Lung (tissue), 12 donors: ENCODE data around the gene SMAD6. TPM values are rescaled to one million over a fixed set of nuclear protein-coding genes. Genes with fewer than 3 reads are reported as not detected.

Source experiments
- ATAC-seq: fragments of 200-7000 bp; cut with Tn5 transposase; one replicate; pipeline ENCODE4 v1.9.1; 2020; ENCODE audit warnings: moderate number of reproducible peaks; ENCODE audit not compliant: insufficient read depth, low FRiP score
- DNase-seq, 3 donors: peaks; one replicate each; pipeline ENCODE4 v3.0.0-alpha.2; 2013 to 2017
- H3K27ac ChIP-seq, 2 donors: one replicate each; pipeline ENCODE4 v1.5.1; 2013; ENCODE audit warnings: mild to moderate bottlenecking in 2 of 2, moderate library complexity in 2 of 2, control low read depth in 1 of 2, inconsistent platforms in 1 of 2, low read depth in 1 of 2, low read length in 1 of 2
- H3K27me3 ChIP-seq, 3 donors: one replicate each; pipeline ENCODE4 v1.5.1; 2013; ENCODE audit warnings: low read length in 2 of 3; ENCODE audit not compliant: control insufficient read depth in 3 of 3, insufficient read depth in 3 of 3
- H3K36me3 ChIP-seq, 4 donors: one replicate each; pipeline ENCODE4 v1.5.1; 2013; ENCODE audit warnings: low read length in 4 of 4, mild to moderate bottlenecking in 1 of 4, moderate library complexity in 1 of 4; ENCODE audit not compliant: control insufficient read depth in 4 of 4, insufficient read depth in 4 of 4
- H3K4me1 ChIP-seq, 5 donors: one replicate each; pipeline ENCODE4 v1.5.1; 2013; ENCODE audit warnings: low read length in 5 of 5, mild to moderate bottlenecking in 2 of 5, moderate library complexity in 1 of 5; ENCODE audit not compliant: control insufficient read depth in 5 of 5, insufficient read depth in 5 of 5
- H3K4me3 ChIP-seq: one replicate; pipeline ENCODE4 v1.5.1; 2013; ENCODE audit warnings: mild to moderate bottlenecking, control low read depth, moderate library complexity
- H3K9ac ChIP-seq, 2 donors: one replicate each; pipeline ENCODE4 v1.5.1; 2013; ENCODE audit warnings: low read length in 2 of 2, control low read depth in 1 of 2; ENCODE audit not compliant: insufficient read depth in 1 of 2
- H3K9me3 ChIP-seq, 4 donors: one replicate each; pipeline ENCODE4 v1.5.1; 2013; ENCODE audit warnings: low read length in 3 of 4, mild to moderate bottlenecking in 1 of 4, moderate library complexity in 1 of 4; ENCODE audit not compliant: control insufficient read depth in 4 of 4, insufficient read depth in 3 of 4
- WGBS, 2 donors: extraction: QIAGEN DNeasy Blood & Tissue Kit; methylation state at CpG; one replicate each; pipeline ENCODE4 v1.1.7; 2013; 5-methylcytosine and 5-hydroxymethylcytosine counted together
- polyA plus RNA-seq, 2 donors: library from polyadenylated mRNA; stranded (reverse); fragments of 200-250 nt; gene quantifications; one replicate each; pipeline ENCODE4 v1.2.1, GENCODE V29; 2013
- total RNA-seq, 2 donors: library from RNA; depleted of rRNA in 1 of 2; stranded (reverse); fragments of >200 nt in 1 of 2; gene quantifications; one replicate each; pipeline ENCODE4 v1.2.1, GENCODE V29; 2014 to 2021
- TF ChIP-seq, protein P1 (sequence below): IDR thresholded peaks from 2 replicates; pipeline ENCODE4 v1.5.1; 2012; ENCODE audit warnings: mild to moderate bottlenecking; ENCODE audit errors: control extremely low read depth, extremely low read depth
- donor health status: control.
- donor health status: control.
- donor health status: Bipolar disorder and iron deficiency.
- donor health status: healthy.
- donor health status: DM: yes; HTN: yes; CAD: no.

Gene SMAD6
- total and polyA plus RNA-seq, 4 donors = 24.2 to 67.9 (median 59.1) TPM

DNA sequence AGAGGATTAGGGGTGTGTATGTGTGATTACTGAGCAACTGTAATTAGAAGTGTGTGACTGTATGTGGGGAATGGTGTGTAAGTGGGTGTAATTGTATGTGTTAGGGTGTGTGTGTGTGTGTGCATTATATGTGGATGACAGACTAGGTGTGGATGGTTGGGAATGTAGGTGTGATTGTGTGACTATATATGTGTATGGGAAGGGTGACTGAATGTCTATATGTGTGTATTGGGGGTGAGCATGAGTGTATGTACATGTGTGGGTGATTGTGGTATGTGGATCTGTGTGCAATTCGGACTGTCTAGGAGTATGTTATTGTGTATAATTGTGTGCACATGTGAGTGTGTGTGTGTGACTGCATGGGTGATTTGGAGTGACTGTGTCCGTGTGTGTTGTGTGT, 43.2 kb upstream of the SMAD6 start:
- ATAC-seq (no peak), DNase-seq (no peak)
- WGBS, 2 donors = 94% methylated on average over 2 of the region's 2 CpGs
- Histone ChIP-seq H3K9me3 (no peaks in the 10 kb centered on the region), H3K36me3 (no peaks in the 10 kb centered on the region), H3K4me1 (peaks cover 0 to 43% (median 10%) of the 10 kb centered on the region in 5 donors), H3K9ac (no peak overlapping the region), H3K4me3 (no peak overlapping the region), H3K27ac (peak overlapping the region in 1 of 2 donors; percentile 44), H3K27me3 (no peaks in the 10 kb centered on the region)
- TF ChIP-seq, protein P1, sequence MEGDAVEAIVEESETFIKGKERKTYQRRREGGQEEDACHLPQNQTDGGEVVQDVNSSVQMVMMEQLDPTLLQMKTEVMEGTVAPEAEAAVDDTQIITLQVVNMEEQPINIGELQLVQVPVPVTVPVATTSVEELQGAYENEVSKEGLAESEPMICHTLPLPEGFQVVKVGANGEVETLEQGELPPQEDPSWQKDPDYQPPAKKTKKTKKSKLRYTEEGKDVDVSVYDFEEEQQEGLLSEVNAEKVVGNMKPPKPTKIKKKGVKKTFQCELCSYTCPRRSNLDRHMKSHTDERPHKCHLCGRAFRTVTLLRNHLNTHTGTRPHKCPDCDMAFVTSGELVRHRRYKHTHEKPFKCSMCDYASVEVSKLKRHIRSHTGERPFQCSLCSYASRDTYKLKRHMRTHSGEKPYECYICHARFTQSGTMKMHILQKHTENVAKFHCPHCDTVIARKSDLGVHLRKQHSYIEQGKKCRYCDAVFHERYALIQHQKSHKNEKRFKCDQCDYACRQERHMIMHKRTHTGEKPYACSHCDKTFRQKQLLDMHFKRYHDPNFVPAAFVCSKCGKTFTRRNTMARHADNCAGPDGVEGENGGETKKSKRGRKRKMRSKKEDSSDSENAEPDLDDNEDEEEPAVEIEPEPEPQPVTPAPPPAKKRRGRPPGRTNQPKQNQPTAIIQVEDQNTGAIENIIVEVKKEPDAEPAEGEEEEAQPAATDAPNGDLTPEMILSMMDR = no peak

DNA sequence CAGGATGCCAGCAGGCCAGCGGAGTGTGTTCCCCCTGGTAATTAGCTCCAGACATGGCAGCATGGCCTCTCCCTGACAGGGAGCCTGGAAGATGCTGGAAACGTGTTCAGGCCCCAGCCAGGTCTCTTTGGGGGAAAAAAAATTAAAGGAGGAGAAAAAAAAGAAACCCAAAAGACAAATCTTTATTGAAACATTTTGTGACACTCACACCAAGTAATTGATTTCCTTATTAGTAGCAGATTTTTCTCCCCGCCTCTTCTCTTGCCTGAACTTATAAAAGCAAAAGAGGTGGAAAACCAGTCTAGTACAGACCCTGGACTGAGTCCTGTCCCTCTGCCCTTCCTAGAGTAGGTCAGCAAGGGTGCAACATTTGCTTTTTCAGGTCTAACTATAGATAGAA, 42.7 kb upstream of the SMAD6 start:
- ATAC-seq = no peak
- H3K4me1 ChIP-seq = peaks cover 0 to 43% (median 10%) of the 10 kb centered on the region in 5 donors

DNA sequence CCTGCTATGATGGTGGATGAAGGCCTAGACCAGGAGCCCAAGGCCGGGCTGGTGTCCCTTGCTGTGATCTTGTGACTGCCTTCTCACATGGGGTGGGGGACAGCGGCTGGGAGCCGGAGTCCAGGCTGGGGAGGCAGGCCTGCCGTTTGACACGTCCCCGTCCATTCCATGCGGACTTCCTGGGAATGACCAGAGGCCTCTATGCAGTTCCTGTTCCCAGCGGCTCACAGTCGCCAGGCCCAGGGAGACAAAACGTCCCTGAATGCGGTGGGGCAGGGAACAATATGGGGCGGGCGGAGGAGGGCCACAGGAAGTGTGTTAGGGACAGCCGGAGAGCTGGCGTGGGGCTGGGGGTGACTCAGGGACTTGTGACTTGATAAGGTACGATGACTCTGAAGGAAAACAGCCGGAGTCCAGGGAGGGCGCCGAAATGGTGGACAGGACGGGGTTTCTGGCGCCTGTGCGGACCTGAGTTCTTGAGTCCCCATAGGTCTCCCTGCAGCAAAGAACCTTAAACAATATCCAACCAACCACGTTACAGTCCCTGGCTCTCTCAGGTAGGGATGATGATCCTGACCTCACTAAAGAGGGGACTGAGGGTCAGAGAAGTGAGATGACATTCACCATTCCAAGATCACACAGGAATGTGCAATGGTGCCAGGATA, 40.5 kb upstream of the SMAD6 start:
- peaks cover 0 to 23% (median 5%) of the 10 kb centered on the region in 5 donors for H3K4me1 ChIP-seq
- no peaks in the 10 kb centered on the region for H3K27me3 ChIP-seq
- peak overlapping the region; percentile 77 to 87 for H3K27ac ChIP-seq
- DNase-seq (peak; percentile 31 to 54 (median 36)), ATAC-seq (no peak)
- TF ChIP-seq, protein P1 = no peak
- H3K36me3 ChIP-seq = no peaks in the 10 kb centered on the region
- 74 to 76% methylated on average over 23 of the region's 23 CpGs for WGBS, 2 donors
- H3K9me3 ChIP-seq = no peaks in the 10 kb centered on the region
- H3K4me3 ChIP-seq = no peak overlapping the region
- no peak overlapping the region for H3K9ac ChIP-seq

More for the DNA sequence above, 42.7 kb upstream of the SMAD6 start:
- H3K27me3 ChIP-seq = no peaks in the 10 kb centered on the region
- DNase-seq = no peak
- H3K9me3 ChIP-seq = no peaks in the 10 kb centered on the region
- TF ChIP-seq, protein P1 = no peak
- no peak overlapping the region for H3K4me3 ChIP-seq
- H3K9ac ChIP-seq = no peak overlapping the region
- 92 to 96% methylated on average over 3 of the region's 3 CpGs for WGBS, 2 donors
- H3K27ac ChIP-seq = peak overlapping the region in 1 of 2 donors; percentile 44
- H3K36me3 ChIP-seq = no peaks in the 10 kb centered on the region
